Activated CD4-positive, alpha-beta memory T cell treated with anti-CD3 and anti-CD28 coated beads for 36 hours (primary cell): Measurements from ENCODE around the gene ERCC8. TPM values are rescaled to one million over a fixed set of nuclear protein-coding genes. Genes with fewer than 3 reads are reported as not detected.

ENCODE experiments used
- CTCF ChIA-PET: fragments of 350-600 bp; sonication (Branson Sonifier 250); formaldehyde crosslinking; loops from one replicate; lab custom pipeline; 2021; ENCODE audit warnings: antibody characterized with exemption, inconsistent platforms; lab: Charles Lee
- POLR2A ChIA-PET: fragments of 350-600 bp; sonication (Branson Sonifier 250); formaldehyde crosslinking; loops from one replicate; lab custom pipeline; 2021; ENCODE audit warnings: antibody characterized with exemption; lab: Charles Lee
- DNase-seq: peaks from one replicate; pipeline ENCODE4 v3.0.0-alpha.2; 2020
- H3K27ac Mint-ChIP-seq: one replicate; pipeline ENCODE4 v1.8.0; 2021; ENCODE audit warnings: mixed read lengths
- H3K27me3 Mint-ChIP-seq: one replicate; pipeline ENCODE4 v1.8.0; 2021; ENCODE audit warnings: mixed read lengths
- H3K36me3 Mint-ChIP-seq: one replicate; pipeline ENCODE4 v1.8.0; 2021; ENCODE audit warnings: mixed read lengths
- H3K4me1 Mint-ChIP-seq: one replicate; pipeline ENCODE4 v1.8.0; 2021; ENCODE audit warnings: low read depth, mixed read lengths
- H3K4me3 Mint-ChIP-seq: one replicate; pipeline ENCODE4 v1.8.0; 2021; ENCODE audit warnings: mild to moderate bottlenecking, mixed read lengths
- H3K9me3 Mint-ChIP-seq: one replicate; pipeline ENCODE4 v1.8.0; 2021; ENCODE audit warnings: mixed read lengths
- intact Hi-C: fragments of 100-400 bp; cut with micrococcal nuclease; formaldehyde crosslinking; loops from one replicate; pipeline ENCODE4 v1.15.1; 2023
- total RNA-seq, 2 experiments: library from RNA; stranded (reverse); gene quantifications; one replicate each; pipeline ENCODE4 v1.2.3, GENCODE V29; 2021

The ERCC8 gene
- total RNA-seq, 2 experiments from 2014 or later, result 7.7 to 9.1 TPM

DNA sequence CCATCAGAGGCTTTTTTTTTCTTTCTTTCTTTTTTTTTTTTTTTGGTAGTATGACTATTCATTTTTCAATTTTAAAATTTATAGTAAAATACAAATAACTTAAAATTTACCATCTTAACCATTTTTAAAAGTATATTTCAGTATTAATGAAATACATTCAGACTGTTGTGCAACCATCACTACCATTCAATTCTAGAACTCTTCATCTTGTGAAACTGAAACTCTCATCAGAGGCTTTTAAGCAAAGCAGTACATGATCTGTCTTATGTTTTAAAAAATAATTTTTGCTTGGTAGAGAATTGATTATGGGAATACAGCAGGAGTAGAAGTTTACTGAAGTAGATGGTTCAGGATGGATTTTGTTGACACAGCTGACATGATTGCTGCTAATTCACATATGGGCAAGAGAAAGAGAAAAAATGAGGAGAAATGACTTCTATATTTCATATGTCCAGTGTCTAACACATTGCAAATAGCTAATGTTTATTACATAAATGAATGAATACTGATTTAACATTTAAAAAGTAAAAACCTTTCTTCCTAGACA is 114.2 kb downstream of the ERCC8 start:
- intact Hi-C loops, result no loop called here
- Mint-ChIP-seq H3K4me3 (no peak overlapping the region), H3K36me3 (no peaks in the 10 kb centered on the region), H3K4me1 (peaks cover 8% of the 10 kb centered on the region), H3K27me3 (peaks cover 1% of the 10 kb centered on the region), H3K27ac (no peak overlapping the region), H3K9me3 (no peaks in the 10 kb centered on the region)
- no peak for DNase-seq
- ChIA-PET POLR2A (no interaction called here), CTCF (no interaction called here)

DNA sequence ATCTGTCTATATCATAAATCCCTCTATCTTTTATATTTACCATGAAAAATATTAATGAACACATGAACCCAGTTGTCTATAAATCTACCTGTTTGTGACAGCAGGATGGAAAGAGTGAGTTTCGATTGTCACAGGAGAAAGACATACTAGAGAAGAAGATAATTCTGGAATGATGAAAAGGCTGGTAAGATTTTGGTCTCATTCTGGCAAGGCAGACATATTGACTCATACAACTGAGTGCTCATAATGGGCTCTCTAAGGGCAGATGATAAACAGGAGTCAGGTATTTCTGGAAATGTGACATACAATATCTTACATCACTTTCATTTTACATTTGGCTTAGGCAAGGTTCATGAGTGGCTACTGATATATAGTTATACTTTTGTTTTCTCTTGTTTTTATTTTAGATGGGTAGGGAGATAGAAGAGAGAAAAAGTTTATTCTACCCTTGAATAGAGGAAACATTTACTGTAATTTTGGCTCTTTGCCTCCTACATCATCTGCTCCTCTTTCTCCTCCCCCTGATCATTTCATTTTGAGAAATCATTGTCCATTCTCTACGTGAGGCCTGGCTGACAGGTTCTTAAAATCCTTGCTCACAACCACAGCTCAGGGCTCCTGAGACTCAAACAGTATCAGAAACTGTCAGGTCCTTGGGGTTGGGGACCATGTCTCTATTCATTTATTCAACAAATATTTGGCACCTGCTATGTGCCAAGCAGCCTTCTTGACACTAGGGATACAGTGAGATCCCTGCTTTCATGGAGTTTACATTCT is 115.2 kb downstream of the ERCC8 start:
- DNase-seq, result no peak
- H3K4me1 Mint-ChIP-seq, result peaks cover 8% of the 10 kb centered on the region
- H3K4me3 Mint-ChIP-seq, result no peak overlapping the region
- CTCF ChIA-PET, result no interaction called here
- H3K27me3 Mint-ChIP-seq, result no peaks in the 10 kb centered on the region
- no peaks in the 10 kb centered on the region for H3K36me3 Mint-ChIP-seq
- H3K27ac Mint-ChIP-seq, result peak overlapping the region; percentile 30
- no peaks in the 10 kb centered on the region for H3K9me3 Mint-ChIP-seq
- POLR2A ChIA-PET, result no interaction called here
- intact Hi-C loops, result no loop called here

DNA sequence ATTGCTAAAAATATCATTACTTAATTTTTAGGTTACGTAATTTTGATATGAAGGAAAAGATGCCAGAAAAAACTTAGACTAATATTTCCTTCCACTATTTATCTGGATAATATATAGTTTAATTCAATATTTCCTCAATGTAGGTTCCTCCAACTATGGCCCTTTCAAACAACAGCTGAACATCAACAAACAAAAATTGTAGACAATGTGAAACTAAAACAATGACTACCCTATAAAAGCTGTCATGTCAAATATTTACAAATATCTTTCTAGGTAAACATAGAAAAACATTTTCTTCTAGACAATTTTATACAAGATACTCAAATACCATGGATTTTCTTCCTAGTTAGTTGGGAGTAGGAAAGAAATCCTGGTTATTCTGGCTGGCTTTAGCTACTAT is 117.7 kb downstream of the ERCC8 start:
- no peak overlapping the region for H3K4me3 Mint-ChIP-seq
- H3K27ac Mint-ChIP-seq, result no peak overlapping the region
- H3K36me3 Mint-ChIP-seq, result no peaks in the 10 kb centered on the region
- H3K9me3 Mint-ChIP-seq, result no peaks in the 10 kb centered on the region
- peaks cover 8% of the 10 kb centered on the region for H3K4me1 Mint-ChIP-seq
- ChIA-PET CTCF (no interaction called here), POLR2A (no interaction called here)
- no peaks in the 10 kb centered on the region for H3K27me3 Mint-ChIP-seq
- DNase-seq, result no peak
- intact Hi-C loops, result no loop called here

DNA sequence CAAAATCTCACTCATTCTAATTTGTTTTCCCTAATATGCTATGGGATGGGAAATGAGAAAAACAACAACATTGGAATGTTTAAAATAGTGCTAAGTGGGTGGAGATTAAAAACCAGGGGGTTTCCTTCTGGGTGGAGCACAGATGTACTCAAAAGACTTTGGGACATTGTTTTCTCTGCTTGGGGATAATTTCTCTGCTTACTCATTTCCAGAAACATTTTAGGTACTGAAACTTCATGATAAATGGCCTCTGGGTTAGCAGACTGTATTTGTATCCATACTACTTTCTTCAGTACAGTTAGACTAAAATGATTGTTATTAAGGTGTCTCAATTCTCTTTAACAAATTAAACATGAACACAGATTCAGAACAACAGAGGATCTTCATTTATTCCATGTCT is 118.2 kb downstream of the ERCC8 start:
- Mint-ChIP-seq H3K4me3 (no peak overlapping the region), H3K27ac (no peak overlapping the region), H3K36me3 (no peaks in the 10 kb centered on the region), H3K4me1 (peaks cover 8% of the 10 kb centered on the region), H3K9me3 (no peaks in the 10 kb centered on the region), H3K27me3 (no peaks in the 10 kb centered on the region)
- CTCF ChIA-PET, result no interaction called here
- POLR2A ChIA-PET, result no interaction called here
- DNase-seq, result no peak
- intact Hi-C loops, result no loop called here

Other genes with a start within 250 kb of the ERCC8 start
- 10 to 100 TPM; 33.2 to 33.6 TPM for gene DEPDC1B, start 244.9 kb downstream of the ERCC8 start, total RNA-seq
- under 1 TPM; 0.34 to 0.38 TPM for gene ELOVL7, start 100.8 kb downstream of the ERCC8 start, total RNA-seq
- 10 to 100 TPM; 35.6 to 38.4 TPM for gene NDUFAF2, start 135 bp upstream of the ERCC8 start, total RNA-seq
- 10 to 100 TPM; 56.9 to 67.2 TPM for gene SMIM15, start 217.4 kb upstream of the ERCC8 start, total RNA-seq